SKM-1 (cell line): Measurements from ENCODE around the gene RPTOR.
"Not testable (repeated sequence)": the region's sequence is repeated elsewhere in the genome, so short reads cannot be mapped to it uniquely, and the experiment has no call there.

Experiments
- DNase-seq: peaks from one replicate; lab custom pipeline; 2025; ENCODE audit not compliant: unreplicated experiment; lab: John Stamatoyannopoulos, UW

Gene RPTOR, protein sequence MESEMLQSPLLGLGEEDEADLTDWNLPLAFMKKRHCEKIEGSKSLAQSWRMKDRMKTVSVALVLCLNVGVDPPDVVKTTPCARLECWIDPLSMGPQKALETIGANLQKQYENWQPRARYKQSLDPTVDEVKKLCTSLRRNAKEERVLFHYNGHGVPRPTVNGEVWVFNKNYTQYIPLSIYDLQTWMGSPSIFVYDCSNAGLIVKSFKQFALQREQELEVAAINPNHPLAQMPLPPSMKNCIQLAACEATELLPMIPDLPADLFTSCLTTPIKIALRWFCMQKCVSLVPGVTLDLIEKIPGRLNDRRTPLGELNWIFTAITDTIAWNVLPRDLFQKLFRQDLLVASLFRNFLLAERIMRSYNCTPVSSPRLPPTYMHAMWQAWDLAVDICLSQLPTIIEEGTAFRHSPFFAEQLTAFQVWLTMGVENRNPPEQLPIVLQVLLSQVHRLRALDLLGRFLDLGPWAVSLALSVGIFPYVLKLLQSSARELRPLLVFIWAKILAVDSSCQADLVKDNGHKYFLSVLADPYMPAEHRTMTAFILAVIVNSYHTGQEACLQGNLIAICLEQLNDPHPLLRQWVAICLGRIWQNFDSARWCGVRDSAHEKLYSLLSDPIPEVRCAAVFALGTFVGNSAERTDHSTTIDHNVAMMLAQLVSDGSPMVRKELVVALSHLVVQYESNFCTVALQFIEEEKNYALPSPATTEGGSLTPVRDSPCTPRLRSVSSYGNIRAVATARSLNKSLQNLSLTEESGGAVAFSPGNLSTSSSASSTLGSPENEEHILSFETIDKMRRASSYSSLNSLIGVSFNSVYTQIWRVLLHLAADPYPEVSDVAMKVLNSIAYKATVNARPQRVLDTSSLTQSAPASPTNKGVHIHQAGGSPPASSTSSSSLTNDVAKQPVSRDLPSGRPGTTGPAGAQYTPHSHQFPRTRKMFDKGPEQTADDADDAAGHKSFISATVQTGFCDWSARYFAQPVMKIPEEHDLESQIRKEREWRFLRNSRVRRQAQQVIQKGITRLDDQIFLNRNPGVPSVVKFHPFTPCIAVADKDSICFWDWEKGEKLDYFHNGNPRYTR (N-terminal part only)

DNA sequence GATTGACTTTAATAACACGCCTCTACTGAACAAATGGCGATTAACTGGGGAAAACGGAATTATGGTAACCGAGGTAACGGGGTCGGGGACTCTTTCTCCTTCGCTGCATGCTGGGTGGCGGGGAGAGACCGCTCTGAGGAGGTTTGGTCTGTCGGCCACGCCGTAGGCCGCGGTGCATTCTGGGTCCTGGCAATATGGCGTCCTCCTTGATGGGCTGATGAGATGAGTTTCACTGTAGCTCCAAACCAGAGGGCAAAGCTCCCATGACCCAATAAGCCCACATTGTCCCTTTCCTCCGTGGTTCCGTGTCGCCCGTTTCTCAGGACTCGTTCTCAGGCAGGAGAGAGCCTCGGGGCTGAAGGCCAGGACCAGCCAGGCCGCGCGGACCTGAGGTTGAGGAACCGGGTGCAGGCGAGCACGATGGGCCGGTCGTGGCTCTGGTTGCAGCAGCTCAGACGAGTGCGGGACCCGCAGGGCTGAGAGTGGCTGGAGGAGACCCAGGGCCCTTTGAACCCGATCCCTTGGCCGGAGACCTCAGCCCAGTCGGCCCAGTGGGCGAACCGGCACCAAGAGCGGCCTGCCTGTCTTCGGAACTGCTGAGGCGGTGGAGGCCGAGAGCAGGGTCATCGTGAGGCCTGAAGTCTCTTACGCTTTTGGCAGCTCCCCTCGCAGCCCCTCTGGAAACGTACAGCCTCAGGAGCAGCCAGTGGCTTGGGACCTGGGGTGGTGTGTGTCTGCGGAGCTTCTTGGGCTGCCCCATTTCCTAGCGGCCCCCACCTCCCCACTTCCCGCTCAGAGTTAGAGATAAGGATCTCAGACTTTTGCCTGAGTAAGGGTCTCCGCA, at the start of gene RPTOR:
Gene RPTOR (plus strand): TSS at position 184 of the 844 bp plus-strand sequence. CDS start 792 bp downstream, outside the sequence.
- DNase-seq, result peak; percentile 75

GRCh38 chr17:80497726-80498241, 46.9 kb upstream of the RPTOR start:
- no peak for DNase-seq

DNA sequence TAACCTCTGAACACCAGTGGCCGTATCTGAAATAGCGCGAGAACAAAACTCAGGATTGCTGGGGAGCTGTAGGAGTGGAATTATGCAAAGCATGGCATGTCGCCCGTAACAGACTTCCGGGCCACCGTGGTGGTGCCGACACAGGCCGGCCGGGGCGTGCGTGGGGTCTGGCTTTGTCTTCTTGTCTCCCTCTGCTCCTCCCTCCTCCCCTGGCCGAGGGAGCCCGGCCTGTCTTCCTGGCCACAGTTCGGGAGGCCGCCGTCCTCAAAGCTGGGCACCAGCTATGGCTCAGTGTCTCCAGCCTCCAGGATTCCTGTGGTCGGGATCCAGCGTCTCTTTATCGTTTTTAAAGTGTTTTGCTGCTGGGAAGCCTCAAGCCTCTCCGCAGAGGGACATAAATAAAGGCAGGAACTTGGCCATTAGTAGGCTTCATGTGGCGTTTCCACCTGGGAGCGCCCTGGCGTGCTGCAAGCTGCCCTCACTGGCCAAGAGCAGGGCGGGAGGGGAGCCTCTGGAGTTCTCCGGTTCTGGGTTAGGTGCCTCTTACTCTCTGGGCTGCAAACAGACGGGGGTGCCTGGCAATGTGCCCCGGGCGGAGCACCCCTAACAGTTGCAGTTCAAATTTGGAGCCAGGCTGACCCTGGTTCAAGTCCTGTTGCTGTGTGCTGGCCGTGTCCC, 46.3 kb upstream of the RPTOR start:
- DNase-seq, result no peak

DNA sequence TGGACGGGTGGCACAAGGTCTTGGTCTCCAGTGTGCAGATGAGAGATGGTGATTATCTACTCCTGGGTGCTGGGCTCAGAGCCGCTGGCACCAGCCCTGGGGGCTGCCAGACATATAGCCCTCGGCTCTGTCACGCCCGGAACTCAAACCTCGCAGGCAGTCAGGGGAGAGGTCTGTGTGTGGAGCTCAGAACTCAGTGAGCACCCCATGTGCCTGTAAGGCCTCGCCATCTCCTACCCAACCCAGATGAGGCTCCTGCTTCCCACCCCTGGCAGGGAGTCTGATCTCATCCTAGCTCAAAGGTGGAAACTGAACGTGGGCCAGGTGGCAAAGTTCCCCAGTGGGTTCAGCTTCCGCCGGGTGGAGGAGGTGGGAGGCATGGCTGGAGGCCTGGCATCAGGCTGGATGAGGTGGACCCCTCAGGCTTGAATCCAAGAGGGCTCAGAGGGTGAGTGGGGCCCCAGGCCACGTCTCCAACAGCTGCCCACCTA, 45.7 kb upstream of the RPTOR start:
- no peak for DNase-seq

- no peak for DNase-seq
These were observed 45.1 kb upstream of the RPTOR start for GRCh38 chr17:80499560-80499959.

- DNase-seq, result no peak
These were observed 44.5 kb upstream of the RPTOR start for GRCh38 chr17:80499961-80500665.

GRCh38 chr17:80501741-80502577, 42.7 kb upstream of the RPTOR start:
- no peak for DNase-seq

GRCh38 chr17:80502578-80502877, 42.1 kb upstream of the RPTOR start:
- no peak for DNase-seq

- DNase-seq, result no peak
These were observed 41.6 kb upstream of the RPTOR start for GRCh38 chr17:80503031-80503430.

GRCh38 chr17:80503921-80504320, 40.7 kb upstream of the RPTOR start:
- DNase-seq, result no peak

GRCh38 chr17:80504686-80505413, 39.8 kb upstream of the RPTOR start:
- no peak for DNase-seq

DNA sequence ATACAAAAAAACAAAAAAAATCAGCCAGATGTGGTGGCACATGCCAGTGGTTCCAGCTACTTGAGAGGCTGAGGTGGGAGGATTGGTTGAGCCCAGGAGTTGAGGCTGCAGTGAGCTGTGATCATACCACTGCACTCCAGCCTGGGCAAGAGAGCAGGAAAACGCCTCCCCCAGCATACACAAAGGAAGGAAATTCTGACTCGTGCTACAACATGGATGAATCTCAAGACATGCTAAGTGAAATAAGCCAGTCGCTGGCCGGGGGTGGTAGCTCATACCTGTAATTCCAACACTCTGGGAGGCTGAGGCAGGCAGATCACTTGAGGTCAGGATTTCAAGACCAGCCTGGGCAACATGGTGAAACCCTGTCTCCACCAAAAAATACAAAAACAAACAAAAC, 37.5 kb upstream of the RPTOR start:
- not testable (repeated sequence) for DNase-seq

DNA sequence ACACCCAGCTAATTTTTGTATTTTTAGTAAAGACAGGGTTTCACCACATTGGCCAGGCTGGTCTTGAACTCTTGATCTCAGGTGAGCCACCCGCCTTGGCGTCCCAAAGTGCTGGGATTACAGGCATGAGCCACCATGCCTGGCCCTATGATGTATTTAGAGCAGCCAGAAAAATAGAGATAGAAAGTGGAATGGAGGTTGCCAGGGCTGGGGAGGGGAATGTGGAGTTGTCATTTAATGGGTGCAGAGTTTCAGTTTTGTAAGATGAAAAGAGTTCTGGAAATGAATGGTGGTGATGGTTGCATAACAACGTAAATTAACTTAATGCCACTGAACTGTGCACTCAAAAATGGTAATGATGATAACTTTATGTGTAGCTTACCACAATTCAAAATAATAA, 36.7 kb upstream of the RPTOR start:
- no peak for DNase-seq

- no peak for DNase-seq
These were observed 35.3 kb upstream of the RPTOR start for GRCh38 chr17:80509311-80509710.

DNA sequence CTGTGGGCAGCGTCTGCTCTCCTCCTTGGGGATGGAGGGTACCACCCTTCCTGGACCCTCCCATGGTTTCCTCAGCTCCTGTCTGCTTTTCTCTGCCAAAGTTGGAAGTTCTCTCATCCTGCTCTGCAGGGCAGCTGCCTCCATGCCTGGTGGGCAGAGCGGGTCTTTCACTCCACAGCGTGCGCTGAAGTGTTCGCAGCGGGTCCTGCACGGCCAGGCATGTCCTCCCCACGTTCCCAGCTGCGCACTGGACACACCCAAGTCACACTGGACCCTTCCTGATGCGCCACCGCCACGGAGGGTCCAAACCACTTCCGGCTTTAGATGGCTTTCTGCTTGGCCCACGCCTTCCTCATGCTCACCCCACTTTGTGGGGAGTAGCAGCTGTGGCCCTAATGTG, 34.5 kb upstream of the RPTOR start:
- no peak for DNase-seq

DNA sequence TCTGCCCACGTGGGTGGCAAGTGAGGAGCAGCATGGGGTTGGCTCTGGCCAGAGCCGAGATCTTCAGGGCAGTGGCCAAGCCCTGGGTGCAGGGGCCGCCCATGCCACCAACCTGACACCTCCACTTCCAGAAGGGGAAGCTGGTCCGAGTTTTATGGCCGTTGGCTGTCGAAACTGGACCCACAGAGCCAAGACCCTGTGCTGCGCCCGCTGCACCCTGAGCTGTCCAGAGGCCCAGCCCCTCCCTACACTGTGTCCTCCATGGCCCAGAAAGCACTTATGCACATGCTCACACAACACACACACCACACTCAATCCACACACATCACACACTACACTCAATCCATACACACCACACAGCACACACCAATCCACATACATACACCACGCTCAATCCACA, 33.9 kb upstream of the RPTOR start:
- DNase-seq, result no peak

DNA sequence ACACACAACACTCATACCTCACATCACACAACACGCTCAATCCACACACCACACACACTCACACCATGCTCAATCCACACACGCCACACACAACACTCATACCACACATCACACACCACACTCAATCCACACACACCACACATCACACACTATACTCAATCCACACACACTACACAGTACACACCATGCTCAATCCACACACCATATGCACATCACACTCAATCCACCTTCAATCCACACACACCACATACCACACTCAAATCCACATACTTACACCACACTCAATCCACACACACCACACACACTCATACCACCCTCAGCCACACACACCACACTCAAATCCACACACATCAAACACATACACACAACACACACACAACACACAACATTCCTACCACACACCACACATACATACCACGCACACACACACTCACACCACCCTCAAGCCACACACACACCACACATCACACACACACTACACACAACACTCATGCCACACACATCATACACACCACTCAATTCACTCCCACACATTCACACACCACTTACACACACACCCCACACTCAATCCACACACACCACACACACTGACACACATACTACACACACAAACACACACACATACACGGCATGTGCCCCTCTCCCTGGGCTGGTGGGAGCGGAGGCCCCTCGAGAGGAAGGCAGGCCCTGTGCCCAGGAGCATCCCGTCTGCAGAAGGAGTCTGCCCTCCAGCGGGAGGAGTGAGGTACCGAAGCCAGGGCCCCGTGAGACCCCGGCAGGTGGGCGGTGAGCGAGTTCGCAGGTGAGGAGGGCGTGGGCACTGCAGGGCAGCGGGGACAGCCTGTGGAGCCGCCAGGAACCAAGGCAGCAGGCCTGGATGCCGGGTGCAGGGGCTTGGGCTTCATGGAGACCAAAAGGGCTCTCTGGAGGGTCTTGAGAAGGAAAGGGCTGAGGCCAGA, 33.1 kb upstream of the RPTOR start:
- DNase-seq, result no peak
